IPS-18c (cell line): ENCODE data around the gene RIN1.
"Not testable (repeated sequence)": the region's sequence is repeated elsewhere in the genome, so short reads cannot be mapped to it uniquely, and the experiment has no call there.

Experiments
- H3K4me3 ChIP-seq: 2 replicates; pipeline ENCODE4 v1.7.0; 2013; ENCODE audit warnings: low read depth, mild to moderate bottlenecking, low read length, moderate library complexity; ENCODE audit not compliant: insufficient read depth
- H3K9me3 ChIP-seq: one replicate; pipeline ENCODE4 v1.6.1; 2013; ENCODE audit warnings: mild to moderate bottlenecking, low read length, moderate library complexity; ENCODE audit not compliant: control insufficient read depth, insufficient read depth

RIN1 gene

DNA sequence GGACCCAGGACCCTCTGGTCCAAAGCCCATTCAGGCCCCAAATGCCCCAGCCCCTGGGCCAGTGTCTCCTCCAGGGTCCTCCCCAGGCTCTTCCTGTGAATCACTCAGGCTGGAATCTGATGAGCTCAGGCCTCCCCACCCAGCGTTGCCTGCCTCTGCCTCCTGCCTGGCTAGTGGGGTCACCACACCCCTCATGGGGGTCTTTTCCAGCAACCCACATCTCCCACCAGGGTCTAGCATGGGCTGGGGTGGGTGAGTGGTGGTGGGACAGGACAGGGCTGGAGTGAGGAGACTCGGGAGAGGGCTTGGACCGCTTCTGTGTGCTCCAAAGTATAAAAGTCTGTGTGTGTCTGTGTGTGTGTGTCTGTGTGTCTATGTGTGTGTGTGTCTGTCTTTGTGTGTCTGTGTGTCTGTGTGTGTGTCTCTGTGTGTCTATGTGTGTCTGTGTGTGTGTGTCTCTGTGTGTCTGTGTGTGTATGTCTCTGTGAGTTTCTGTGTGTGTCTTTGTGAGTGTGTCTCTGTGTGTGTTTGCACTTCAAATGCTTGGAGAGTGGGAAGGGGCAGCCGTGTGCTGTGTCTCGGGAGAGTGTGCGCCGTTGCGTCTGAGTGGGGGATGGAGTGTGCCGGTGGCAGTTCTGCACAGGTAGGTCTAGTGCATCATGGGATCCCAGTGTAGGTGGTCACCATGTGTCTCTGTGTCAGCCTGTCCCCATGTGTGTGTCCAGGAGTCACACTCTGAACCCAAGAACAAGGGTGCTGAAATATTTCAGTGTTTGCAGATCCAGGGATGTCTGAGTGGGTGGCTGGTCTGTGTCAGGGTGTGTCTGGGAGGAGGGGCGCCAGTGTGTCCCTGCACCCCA is 8.8 kb downstream of the RIN1 start:
- no peak overlapping the region for H3K4me3 ChIP-seq
- no peaks in the 10 kb centered on the region for H3K9me3 ChIP-seq

DNA sequence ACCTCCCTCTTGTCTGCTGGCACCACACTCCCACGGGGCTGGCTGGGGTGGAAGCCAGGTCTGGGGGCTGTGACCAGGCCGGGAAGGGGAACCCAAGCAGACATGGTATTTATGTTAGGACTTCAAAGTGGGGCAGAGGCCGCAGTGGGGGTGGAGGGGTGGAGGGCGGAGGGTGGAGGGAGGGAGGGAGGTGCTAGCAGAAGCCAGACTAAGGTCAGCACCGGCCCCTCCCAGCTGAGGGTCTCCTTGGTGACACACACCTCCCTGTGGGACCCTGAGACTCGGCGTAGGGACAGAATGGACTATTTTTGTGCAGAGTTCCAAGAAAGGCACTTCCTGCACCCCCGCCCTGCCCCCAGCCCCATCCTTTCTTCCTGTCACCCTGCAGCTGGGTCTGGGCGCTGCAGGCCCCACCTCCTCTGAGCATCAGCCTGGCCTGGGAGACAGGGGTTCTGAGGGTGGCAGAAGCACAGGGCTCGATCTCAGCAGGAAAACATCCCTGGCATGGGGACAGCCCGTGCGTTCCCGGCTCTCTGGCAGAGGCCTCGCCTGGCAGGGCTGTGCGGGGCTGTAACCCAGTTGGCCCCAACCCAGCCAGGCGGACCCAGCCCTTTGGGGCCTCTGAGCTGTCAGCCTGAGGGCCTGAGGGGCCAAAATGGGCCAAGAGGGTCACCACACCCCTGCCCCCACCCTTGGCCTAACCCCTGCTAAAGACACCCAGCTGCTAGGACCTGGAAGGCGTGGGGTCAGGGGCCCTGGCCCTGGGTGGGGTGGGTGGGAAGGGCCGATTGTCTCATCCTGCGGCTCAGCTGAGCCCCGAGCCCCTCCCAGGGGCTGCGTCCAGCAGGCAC is 9.7 kb downstream of the RIN1 start:
- no peaks in the 10 kb centered on the region for H3K9me3 ChIP-seq
- H3K4me3 ChIP-seq, result no peak overlapping the region

DNA sequence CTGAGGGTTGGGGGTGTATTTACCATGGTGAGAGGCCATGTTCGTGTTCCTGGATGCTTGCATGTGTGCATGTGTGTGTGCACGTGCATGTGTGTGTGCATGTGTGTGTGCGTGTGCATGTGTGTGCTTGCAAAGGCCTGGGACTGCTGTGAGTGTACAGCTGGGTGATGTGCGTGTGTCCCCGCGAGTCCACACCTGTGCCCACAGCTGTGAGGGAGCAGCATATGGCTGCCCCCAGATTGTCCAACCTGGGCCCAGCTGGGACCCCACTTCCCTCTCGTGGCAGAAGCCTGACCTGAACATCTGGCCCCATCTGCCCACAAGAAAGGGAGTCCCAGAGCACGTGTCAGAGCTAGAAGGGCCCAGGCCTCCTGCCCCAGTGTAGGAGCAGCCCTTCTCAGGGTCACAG is 11.0 kb downstream of the RIN1 start:
- no peaks in the 10 kb centered on the region for H3K9me3 ChIP-seq

DNA sequence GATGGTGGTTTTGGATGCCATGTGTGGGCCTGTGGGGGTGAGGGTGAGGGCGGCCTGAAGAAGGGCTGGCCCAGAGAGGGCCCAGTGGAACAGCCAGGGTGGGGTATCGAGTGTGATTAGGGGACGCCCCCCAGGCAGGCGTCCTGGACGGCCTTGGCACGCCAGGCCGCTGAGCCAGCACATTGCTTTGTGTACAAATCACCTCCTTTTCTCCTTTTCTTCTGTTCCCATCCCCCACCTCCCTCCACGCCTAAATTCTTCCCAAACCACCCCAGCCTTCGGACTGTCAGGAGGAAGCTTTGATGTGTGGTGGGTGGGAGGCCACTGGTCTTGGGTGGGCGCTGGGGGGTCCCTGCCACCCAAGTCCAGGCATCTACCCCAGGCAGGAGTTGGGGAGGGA is 11.6 kb downstream of the RIN1 start:
- no peak overlapping the region for H3K4me3 ChIP-seq
- H3K9me3 ChIP-seq, result no peaks in the 10 kb centered on the region

More for the DNA sequence above, 11.0 kb downstream of the RIN1 start:
- no peak overlapping the region for H3K4me3 ChIP-seq

DNA sequence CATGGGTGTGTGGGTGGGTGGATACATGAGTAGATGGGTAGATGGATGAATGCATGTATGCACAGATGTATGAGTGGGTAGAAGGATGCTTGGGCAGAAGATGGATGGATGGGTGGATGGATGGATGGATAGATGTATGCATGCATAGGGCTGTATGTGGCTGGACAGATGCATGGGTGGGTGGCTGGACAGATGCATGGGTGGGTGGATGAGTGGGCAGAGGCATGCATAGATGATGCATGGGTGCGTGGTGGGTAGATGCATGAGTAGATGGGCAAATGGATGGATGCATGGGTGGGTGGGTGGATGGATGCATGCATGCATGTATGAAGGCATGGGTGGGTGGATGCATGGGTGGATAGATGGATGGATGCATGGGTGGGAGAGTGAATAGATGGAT is 12.6 kb downstream of the RIN1 start:
- Histone ChIP-seq H3K9me3 (no peaks in the 10 kb centered on the region), H3K4me3 (no peak overlapping the region)

DNA sequence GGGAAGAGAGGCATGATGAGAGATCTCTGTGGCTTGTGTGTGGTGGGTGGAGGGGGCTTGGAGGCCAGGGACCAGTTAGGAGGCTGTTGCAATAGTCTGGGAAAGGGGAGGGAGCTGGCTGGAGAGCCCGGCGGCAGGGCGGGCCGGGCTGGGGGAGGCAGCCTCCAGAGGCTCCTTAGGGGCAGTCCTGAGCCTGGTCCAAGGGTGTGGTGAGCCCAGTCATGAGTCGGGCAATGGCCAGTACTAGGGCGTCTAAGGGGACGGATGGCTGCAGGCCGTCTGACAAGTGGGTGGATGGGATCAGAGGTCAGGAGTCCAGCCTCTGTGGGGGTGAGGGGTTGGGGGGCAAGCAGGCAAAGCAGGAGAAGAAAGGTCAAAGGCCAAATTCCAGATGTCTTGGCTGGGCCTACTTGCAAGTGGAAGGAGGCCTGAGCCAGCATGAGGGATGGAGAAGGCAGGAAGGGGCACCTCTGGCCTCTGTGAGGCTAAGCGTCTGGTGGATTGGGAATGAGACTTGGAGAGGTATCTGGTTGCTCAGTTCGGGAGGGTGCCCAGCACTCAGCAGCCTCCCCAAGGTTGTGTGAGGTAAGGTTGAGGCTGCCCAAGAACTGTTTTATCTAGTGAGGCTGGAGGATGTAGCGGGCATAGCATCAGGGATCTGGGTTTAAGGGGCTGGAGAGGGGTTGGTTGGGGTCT is 13.4 kb downstream of the RIN1 start:
- no peaks in the 10 kb centered on the region for H3K9me3 ChIP-seq
- H3K4me3 ChIP-seq, result no peak overlapping the region

DNA sequence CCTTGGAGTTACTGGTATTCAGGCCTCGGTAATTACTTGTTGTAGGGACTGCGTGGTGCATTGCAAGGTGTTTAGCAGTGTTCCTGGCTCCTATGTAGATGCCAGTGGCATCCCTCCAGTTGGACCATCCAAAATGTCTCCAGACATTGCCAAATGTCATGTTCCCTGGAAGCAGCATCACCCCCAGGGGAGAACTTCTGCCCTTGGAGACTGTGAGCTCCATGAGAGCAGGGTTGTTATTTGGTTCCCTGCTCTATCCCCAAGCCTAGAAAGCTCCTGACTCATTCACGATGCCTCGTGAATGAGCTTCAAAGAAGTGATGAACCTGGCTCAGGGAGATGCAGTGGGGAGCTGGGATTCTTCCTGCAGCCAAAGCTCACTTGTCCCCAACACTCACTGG is 14.6 kb downstream of the RIN1 start:
- Histone ChIP-seq H3K4me3 (no peak overlapping the region), H3K9me3 (no peaks in the 10 kb centered on the region)

DNA sequence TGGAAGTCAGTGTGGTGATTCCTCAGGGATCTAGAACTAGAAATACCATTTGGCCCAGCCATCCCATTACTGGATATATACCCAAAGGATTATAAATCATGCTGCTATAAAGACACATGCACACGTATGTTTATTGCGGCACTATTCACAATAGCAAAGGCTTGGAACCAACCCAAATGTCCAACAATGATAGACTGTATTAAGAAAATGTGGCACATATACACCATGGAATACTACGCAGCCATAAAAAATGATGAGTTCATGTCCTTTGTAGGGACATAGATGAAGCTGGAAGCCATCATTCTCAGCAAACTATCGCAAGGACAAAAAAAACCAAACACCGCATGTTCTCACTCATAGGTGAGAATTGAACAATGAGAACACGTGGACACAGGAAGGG is 15.5 kb downstream of the RIN1 start:
- H3K9me3 ChIP-seq, H3K4me3 ChIP-seq: not testable (repeated sequence)

DNA sequence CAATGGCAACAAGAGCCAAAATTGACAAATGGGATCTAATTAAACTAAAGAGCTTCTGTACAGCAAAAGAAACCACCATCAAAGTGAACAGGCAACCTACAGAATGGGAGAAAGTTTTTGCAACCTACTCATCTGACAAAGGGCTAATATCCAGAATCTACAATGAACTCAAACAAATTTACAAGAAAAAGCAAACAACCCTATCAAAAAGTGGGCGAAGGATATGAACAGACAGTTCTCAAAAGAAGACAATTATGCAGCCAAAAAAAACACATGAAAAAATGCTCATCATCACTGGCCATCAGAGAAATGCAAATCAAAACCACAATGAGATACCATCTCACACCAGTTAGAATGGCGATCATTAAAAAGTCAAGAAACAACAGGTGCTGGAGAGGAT is 15.9 kb downstream of the RIN1 start:
- not testable (repeated sequence) for H3K4me3 ChIP-seq, H3K9me3 ChIP-seq

DNA sequence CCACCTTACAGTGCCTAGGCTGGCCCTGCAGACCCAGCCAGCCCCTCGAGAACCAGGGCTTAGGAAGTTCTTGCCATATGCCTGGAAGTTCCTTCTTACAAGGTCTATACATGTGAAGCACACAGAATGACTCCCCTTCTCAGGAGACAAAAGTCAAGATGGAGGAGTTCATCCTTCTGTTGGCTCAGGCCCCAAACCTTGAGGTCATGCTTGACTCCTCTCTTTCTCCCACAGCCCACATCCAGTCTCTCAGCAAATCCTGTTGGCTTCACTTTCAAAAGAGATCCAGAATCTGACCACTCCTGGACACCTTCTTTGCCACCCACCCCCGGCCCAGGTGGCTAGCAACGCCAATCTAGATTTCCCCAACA is 17.6 kb downstream of the RIN1 start:
- H3K9me3 ChIP-seq, result no peaks in the 10 kb centered on the region
- no peak overlapping the region for H3K4me3 ChIP-seq

DNA sequence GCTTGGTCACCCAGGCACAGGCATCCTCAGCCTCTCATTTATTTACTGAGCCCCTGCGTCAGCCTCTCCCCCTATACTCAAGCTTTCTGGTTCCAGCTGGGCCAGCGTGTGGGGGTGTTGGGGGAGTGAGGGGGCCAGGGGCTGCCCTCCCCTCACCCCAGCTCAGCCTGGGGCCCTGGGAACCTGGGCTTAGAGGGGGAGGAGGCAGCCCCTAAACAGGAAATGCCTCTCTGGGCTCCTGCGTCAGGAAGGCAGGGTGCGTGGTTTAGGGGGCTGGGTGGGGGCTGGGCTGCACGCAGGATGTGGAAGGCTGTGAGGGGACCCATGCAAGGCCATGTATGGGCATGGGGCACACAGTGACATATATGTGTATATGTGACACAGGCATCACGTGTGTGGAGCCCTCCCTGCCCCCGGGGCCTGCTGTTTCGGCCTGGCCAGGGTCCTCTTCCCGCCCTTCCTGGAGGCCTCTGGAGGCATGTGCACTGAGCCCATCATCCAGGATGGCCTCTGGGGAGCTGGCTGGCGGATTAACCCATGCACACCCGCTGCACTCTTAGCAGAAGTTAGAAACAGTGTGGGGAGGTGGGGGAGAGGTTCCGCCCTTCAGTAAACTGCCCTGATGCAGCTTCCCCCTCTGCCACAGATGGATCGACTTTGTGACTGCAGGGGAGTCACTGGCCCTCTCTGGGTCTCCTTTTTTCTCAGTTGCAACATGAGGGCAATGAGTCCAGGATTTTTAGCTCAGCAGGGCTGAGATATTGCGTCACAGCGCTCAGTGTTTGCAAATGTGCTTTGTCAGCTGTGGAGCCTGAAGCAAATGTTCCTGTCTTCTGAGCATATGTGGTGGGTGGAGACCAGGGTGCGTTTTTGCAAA is 18.3 kb downstream of the RIN1 start:
- Histone ChIP-seq H3K9me3 (no peaks in the 10 kb centered on the region), H3K4me3 (no peak overlapping the region)

DNA sequence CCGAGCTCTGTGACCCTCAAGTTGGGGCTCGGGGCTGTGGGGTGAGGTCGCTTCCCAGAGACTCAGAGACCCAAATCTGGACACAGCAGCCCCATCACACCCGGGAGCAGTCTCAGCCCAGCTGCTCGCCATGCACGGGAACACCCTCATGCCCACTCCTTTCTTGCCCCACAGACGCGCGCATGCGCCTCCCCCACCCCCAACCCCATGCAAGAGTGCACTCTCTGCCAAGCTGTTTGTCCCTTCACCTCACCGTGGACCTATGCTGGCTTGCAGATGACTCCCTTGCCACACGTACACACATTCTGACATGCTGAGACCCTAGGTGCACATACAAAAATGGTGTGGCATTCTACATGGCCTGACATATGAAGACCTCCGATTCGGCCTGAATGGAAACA is 18.9 kb downstream of the RIN1 start:
- Histone ChIP-seq H3K9me3 (no peaks in the 10 kb centered on the region), H3K4me3 (no peak overlapping the region)

DNA sequence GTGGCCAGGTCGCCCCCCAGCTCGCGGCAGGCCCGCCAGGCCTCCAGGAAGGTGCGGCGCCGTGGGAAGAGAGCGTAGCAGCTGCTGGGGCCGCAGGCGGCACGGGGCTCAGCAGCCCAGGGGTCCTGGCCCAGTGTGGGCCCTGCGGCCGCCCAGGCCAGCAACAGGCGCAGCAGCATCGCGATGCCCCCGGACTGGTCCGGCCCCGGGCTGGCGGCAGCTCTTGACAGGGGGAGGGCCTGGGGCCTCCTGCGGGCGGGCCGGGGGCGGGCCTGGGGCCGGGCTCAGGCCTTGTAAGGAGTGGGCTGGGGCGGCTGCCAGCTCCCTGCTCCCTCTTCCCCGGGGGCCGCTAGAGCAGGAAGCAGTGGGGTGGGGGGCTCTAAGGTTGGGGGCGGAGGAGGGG is 19.4 kb downstream of the RIN1 start, which contains the start of gene CD248:
Gene CD248, minus strand, starts transcription at position 196 of the 403 bp plus-strand sequence. Its CDS starts 17 bp downstream, at position 179.
- Histone ChIP-seq H3K9me3 (no peaks in the 10 kb centered on the region), H3K4me3 (no peak within 1 kb of the TSS)

DNA sequence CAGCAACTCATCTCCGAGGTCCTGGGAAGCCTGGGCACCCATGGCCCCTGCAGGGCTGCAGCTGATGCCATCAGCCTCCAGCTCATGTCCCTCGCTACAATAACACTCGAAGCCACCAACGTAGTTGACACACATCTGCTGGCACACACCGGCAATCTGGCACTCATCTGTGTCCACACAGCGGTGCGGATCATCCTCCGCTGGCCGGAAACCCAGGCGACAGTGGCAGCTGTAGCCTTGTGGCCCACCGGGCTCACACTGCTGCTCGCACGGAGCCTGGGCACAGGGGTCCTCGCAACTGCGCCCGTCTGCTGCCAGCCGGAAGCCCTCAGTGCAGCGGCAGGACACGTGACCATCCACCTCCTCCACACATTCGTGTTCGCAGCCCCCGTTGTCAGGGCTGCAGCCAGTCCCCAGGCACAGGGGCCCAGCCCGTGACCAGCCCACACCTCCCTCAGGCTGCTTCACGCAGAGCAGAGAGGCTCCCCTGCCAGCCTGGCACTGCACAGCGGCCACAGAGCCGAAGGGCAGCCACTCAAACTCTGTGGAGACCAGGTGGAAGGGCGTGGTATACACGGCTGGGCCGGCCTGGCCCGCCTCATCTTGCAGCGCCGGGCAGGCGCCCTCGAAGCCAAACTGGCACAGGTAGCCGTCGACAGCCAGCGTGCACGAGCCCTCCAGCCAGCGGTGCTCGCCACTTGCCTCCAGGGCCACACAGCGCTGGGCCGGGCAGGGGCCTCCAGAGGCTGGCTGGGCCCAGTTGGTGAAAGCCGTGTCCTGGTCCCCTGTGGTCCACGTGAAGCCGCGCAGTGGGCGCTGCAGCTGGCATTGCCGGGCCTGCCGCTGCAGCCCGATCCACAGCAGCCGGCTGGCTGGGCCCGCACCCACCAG is 20.1 kb downstream of the RIN1 start:
- Histone ChIP-seq H3K9me3 (no peaks in the 10 kb centered on the region), H3K4me3 (no peak overlapping the region)

DNA sequence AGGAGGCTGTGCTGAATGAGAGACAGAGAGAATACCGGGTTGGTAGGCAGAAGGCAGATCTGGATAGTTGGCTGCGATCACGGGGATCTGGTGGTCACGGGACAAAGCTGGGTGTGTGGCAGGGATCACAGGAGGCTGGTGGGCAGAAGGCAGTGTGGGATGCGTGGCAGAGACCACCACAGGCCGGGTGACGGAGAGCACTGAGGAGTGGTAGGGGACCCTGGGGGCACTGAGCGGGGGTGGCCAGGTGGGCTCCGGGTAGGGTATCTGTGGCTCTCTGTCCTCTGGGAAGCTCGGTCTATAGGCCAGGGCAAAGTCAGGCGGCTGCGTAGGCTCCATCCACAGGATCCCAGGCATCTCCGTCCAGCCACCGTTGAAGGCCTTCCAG is 20.7 kb downstream of the RIN1 start:
- no peaks in the 10 kb centered on the region for H3K9me3 ChIP-seq
- H3K4me3 ChIP-seq, result no peak overlapping the region
